ENCODE results near the gene OR5D16. TPM values are rescaled to one million over a fixed set of nuclear protein-coding genes. Genes with fewer than 3 reads are reported as not detected.

OR5D16 gene
- not detected in 2 replicates for total RNA-seq

DNA sequence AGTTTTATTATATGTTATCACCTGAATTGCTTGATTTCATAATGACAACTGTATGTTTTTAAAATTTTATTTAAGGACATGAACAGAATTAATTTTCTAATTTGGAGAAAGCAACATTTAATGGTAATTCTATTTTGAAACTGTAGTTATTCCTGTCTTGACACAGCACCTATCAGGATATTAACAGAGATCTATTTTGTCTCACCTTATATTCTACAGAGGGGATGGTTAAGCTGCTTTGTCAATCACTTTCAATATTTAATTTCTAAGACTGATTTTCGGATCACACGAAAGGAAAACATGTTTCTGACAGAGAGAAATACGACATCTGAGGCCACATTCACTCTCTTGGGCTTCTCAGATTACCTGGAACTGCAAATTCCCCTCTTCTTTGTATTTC, at the start of gene OR5D16:
TSS of gene OR5D16 (plus strand) at position 301 of the 400 bp plus-strand sequence. CDS start at position 301, 0 bp downstream.

DNA sequence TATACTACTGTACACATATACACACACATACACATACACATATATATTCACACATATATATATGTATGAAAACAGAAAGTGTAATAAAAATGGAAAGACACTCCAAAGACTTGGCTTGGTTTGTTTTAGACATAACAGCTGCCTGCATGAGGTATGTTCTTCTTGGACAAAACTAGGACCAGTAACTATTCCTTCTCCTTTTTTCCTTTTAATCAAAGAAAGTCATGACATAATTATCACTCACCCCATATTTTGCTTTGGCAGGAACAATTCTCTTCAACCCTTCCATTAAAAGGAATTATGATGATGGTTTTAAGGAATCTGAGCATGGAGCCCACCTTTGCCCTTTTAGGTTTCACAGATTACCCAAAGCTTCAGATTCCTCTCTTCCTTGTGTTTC, 43.3 kb upstream of the OR5D16 start, which contains the start of gene OR5D14:
TSS of gene OR5D14 (plus strand) at position 301 of the 400 bp plus-strand sequence. CDS start at position 301, 0 bp downstream.

DNA sequence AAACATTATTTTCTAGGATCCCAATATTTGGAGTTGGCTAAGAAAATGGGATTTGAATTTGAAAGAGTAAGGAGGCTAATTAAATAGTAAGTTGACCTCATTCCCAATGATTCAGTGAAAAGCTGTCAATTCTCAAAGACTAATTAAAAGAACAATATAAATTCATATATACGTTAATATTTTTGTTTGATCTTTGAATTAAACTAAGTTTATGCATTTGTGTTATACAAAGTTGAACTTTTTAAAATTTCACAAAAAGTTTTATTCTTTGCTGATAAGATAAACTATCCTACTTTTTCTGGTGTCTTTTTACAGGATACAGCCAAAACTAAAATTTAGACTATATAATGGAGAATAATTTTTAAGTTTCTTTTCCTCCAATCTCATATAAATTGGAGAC, 27.5 kb upstream of the OR5D16 start, which contains the start of gene OR5L1:
TSS of gene OR5L1 (plus strand) at position 301 of the 400 bp plus-strand sequence. CDS start 100 bp downstream, outside the sequence.

DNA sequence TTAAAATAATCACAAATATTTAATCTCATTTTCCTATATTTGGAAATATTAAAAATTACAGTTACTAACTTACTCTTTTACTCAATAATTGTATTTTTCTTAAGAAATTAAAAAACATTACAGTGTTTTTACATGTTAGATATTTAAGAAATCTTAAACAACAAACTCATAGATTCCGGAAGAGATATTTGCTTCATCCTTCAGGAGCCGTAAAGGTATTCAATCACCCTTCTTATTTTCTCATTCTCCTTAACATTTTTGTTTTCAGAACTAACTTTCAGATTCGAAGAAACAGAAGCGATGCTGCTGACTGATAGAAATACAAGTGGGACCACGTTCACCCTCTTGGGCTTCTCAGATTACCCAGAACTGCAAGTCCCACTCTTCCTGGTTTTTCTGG, 19.2 kb upstream of the OR5D16 start, which contains the start of gene OR5D18:
TSS of gene OR5D18 (plus strand) at position 301 of the 400 bp plus-strand sequence. CDS start at position 301, 0 bp downstream.

GRCh38 chr11:55826919-55827318, 11.6 kb upstream of the OR5D16 start, which contains the start of gene OR5L2:
Gene OR5L2, plus strand, starts transcription at chr11:55827219. Its CDS starts 0 bp downstream, at chr11:55827219.

DNA sequence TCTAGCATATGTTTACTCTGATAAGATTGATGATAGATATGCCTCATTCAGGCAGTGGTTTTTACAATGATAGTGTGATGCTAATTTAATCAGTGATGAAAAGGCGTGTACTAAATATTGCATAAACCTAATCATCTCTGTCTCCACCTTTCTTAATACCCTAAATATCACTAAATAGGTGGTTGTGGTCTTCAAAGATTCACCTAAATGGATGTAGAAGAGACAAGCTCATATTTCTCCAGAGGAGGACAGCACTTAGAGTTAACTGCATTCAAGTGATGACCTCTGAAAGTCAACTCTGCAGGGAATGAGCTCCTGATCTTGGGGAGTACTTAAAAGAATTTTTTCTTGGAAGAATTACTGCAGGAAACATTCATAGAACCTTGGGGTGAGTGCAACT, 44.4 kb downstream of the OR5D16 start, which contains the start of gene TRIM51:
TSS of gene TRIM51 (plus strand) at position 301 of the 400 bp plus-strand sequence. CDS start 2,132 bp downstream, outside the sequence.

Other genes with a start within 250 kb of the OR5D16 start
- not detected in 2 replicates for gene OR4C11, start 231.1 kb upstream of the OR5D16 start, total RNA-seq
- gene OR4P4, start 203.6 kb upstream of the OR5D16 start, total RNA-seq = not detected in 2 replicates
- gene OR4S2, start 190.4 kb upstream of the OR5D16 start, total RNA-seq = not detected in 2 replicates
- not detected in 2 replicates for gene OR4C6, start 176.6 kb upstream of the OR5D16 start, total RNA-seq
- gene OR5D13, start 65.3 kb upstream of the OR5D16 start, total RNA-seq = not detected in 2 replicates
- not detected in 2 replicates for gene OR5D14, start 43.2 kb upstream of the OR5D16 start, total RNA-seq
- not detected in 2 replicates for gene OR5L1, start 27.4 kb upstream of the OR5D16 start, total RNA-seq
- gene OR5D18, start 19.1 kb upstream of the OR5D16 start, total RNA-seq = not detected in 2 replicates
- not detected in 2 replicates for gene OR5L2, start 11.5 kb upstream of the OR5D16 start, total RNA-seq
- gene TRIM51, start 44.5 kb downstream of the OR5D16 start, total RNA-seq = not detected in 2 replicates
- gene OR5W2, start 75.8 kb downstream of the OR5D16 start, total RNA-seq = not detected in 2 replicates
- not detected in 2 replicates for gene OR5I1, start 97.6 kb downstream of the OR5D16 start, total RNA-seq
- not detected in 2 replicates for gene OR10AG1, start 131.2 kb downstream of the OR5D16 start, total RNA-seq
- gene OR5F1, start 155.9 kb downstream of the OR5D16 start, total RNA-seq = not detected in 2 replicates
- gene OR5AS1, start 188.9 kb downstream of the OR5D16 start, total RNA-seq = not detected in 2 replicates